ENCODE measurements around the gene ITGB6. TPM values are rescaled to one million over a fixed set of nuclear protein-coding genes. Genes with fewer than 3 reads are reported as not detected.

The ITGB6 gene
- total and polyA plus RNA-seq, 10 of the 15 experiments (the other 5 are each of a cell fraction or from before 2014, with no cell fraction given): 0.04 TPM; not detected in 9

- Histone ChIP-seq H3K27ac (ENCODE audit: control insufficient read depth, insufficient read depth) (no peak overlapping the region), H3K9me3 (replicated peaks; ENCODE audit: control insufficient read depth, insufficient read depth, low read length) (no peaks in the 10 kb centered on the region), H3K4me3 (no peak overlapping the region), H4K20me1 (ENCODE audit: control insufficient read depth, insufficient read depth) (no peaks in the 10 kb centered on the region), H3K36me3 (ENCODE audit: control insufficient read depth in 2 of 2, insufficient read depth in 2 of 2, low read length in 1 of 2) (no peaks in the 10 kb centered on the region), H2AFZ (ENCODE audit: control insufficient read depth, low read depth, low read length) (no peak overlapping the region), H3K79me2 (ENCODE audit: control insufficient read depth, insufficient read depth, low read length) (no peaks in the 10 kb centered on the region), H3K27me3 (replicated peaks in 1 of 2; ENCODE audit: control insufficient read depth in 2 of 2, insufficient read depth in 2 of 2, low read length in 1 of 2) (no peaks in the 10 kb centered on the region; a peak in 1 of 4 replicates), H3K4me2 (ENCODE audit: control insufficient read depth, insufficient read depth) (peak overlapping the region; percentile 20), H3K9ac (ENCODE audit: control insufficient read depth, insufficient read depth, low read length) (no peak overlapping the region), H3K4me1 (ENCODE audit: control insufficient read depth, insufficient read depth, low read length) (peaks cover 9% of the 10 kb centered on the region; the same call in 1 of the 2 replicates)
- WGBS (ENCODE audit: insufficient coverage, insufficient replicate concordance, low lambda C conversion rate, missing lambda C conversion rate): 0% methylated on average over 3 of the region's 3 CpGs
- DNase-seq (ENCODE audit: low read depth, low spot score): peak; percentile 67
- FAIRE-seq: peak; percentile 73
- CTCF ChIA-PET: interaction anchor here (0.6 to 2.2 kb wide), 3 partner anchors 10 to 42 kb away, joined by 3 to 7 read pairs (median 3); no protein-coding TSS in a partner anchor
- in situ Hi-C loops (cut with MboI): no loop called here
- POLR2A ChIA-PET: no interaction called here
- ATAC-seq: peak; percentile 91
- no TSS peak for BruUV-seq (replicated peaks)
- intact Hi-C loops (cut with micrococcal nuclease; ENCODE audit: unreplicated experiment): no loop called here
- RAD21 ChIA-PET (ENCODE audit: unreplicated experiment): interaction anchor here (1.7 kb wide), 1 partner anchor 13 kb away, joined by 5 read pairs; no protein-coding TSS in a partner anchor
- SMC1A ChIA-PET (ENCODE audit: uncharacterized antibody, unreplicated experiment): interaction anchor here (1.1 to 2.0 kb wide), 4 partner anchors 9 to 28 kb away, joined by 3 to 5 read pairs (median 3); no protein-coding TSS in a partner anchor
- TF ChIP-seq IKZF2 (IDR thresholded peaks at IDR 0.05) (peak; percentile 90), ATF7 (IDR thresholded peaks at IDR 0.05; ENCODE audit: low read depth) (peak; percentile 65), PAX5 (IDR thresholded peaks at IDR 0.05; ENCODE audit: borderline replicate concordance, low read depth, low read length) (0 out of 2 replicates have a peak, but pooled peaks have one; percentile 42), DPF2 (IDR thresholded peaks at IDR 0.05) (peak; percentile 60; the same call in 1 of the 2 replicates), NFIC (IDR thresholded peaks at IDR 0.05; ENCODE audit: low read depth, low read length) (peak; percentile 90), IRF4 (IDR thresholded peaks at IDR 0.05; ENCODE audit: low read depth, low read length) (0 out of 2 replicates have a peak, but pooled peaks have one; percentile 20), JUNB (IDR thresholded peaks at IDR 0.05) (peak; percentile 95), JUND (IDR thresholded peaks at IDR 0.05; ENCODE audit: low read depth, low read length) (peak; percentile 61; the same call in 1 of the 2 replicates), CREB1 (IDR thresholded peaks at IDR 0.05; ENCODE audit: low read depth) (peak; percentile 66), ZBED1 (IDR thresholded peaks at IDR 0.05; ENCODE audit: borderline replicate concordance) (peak; percentile 37; the same call in 1 of the 2 replicates), SPI1 (IDR thresholded peaks at IDR 0.05; ENCODE audit: borderline replicate concordance, insufficient read depth, low read depth, low read length) (no peak), IKZF1 (conservative IDR thresholded peaks at IDR 0.05) (peak; percentile 84), BMI1 (IDR thresholded peaks at IDR 0.05; ENCODE audit: borderline replicate concordance) (no peak), GATAD2B (conservative IDR thresholded peaks at IDR 0.05; ENCODE audit: low read depth) (0 out of 2 replicates have a peak, but pooled peaks have one; percentile 29), STAT3 (IDR thresholded peaks at IDR 0.05; ENCODE audit: low read depth, low read length) (no peak), RUNX3 (IDR thresholded peaks at IDR 0.05; ENCODE audit: low read length) (peak; percentile 68), TCF7 (IDR thresholded peaks at IDR 0.05; ENCODE audit: borderline replicate concordance) (0 out of 2 replicates have a peak, but pooled peaks have one; percentile 24), FOXM1 (IDR thresholded peaks at IDR 0.05; ENCODE audit: low read depth, low read length) (peak; percentile 63), RFX5 (IDR thresholded peaks at IDR 0.05; ENCODE audit: low read depth, low read length) (peak; percentile 75), ETV6 (conservative IDR thresholded peaks at IDR 0.05 in 1 of 2, IDR thresholded peaks at IDR 0.05 in 1 of 2; ENCODE audit: borderline replicate concordance in 1 of 2, low read depth in 1 of 2) (peak in 1 of 2 experiments; percentile 58; a peak in 1 of 4 replicates), EP300 (IDR thresholded peaks at IDR 0.05; ENCODE audit: borderline replicate concordance in 1 of 2, control insufficient read depth in 1 of 2, low read depth in 2 of 2, low read length in 2 of 2) (peak in 1 of 2 experiments; percentile 45; a peak in 2 of 4 replicates), BCL11A (IDR thresholded peaks at IDR 0.05; ENCODE audit: low read depth, low read length) (peak; percentile 55; the same call in 1 of the 2 replicates), CREM (IDR thresholded peaks at IDR 0.05; ENCODE audit: low read depth) (peak; percentile 75)
- TF ChIP-seq, protein P1, sequence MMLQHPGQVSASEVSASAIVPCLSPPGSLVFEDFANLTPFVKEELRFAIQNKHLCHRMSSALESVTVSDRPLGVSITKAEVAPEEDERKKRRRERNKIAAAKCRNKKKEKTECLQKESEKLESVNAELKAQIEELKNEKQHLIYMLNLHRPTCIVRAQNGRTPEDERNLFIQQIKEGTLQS (IDR thresholded peaks at IDR 0.05; ENCODE audit: borderline replicate concordance, extremely low read depth, low read depth, low read length): peak; percentile 36; the same call in 1 of the 2 replicates
- TF ChIP-seq, protein P2, sequence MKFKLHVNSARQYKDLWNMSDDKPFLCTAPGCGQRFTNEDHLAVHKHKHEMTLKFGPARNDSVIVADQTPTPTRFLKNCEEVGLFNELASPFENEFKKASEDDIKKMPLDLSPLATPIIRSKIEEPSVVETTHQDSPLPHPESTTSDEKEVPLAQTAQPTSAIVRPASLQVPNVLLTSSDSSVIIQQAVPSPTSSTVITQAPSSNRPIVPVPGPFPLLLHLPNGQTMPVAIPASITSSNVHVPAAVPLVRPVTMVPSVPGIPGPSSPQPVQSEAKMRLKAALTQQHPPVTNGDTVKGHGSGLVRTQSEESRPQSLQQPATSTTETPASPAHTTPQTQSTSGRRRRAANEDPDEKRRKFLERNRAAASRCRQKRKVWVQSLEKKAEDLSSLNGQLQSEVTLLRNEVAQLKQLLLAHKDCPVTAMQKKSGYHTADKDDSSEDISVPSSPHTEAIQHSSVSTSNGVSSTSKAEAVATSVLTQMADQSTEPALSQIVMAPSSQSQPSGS (IDR thresholded peaks at IDR 0.05; ENCODE audit: low read length): peak; percentile 88
Observed at GRCh38 chr2:160224060-160224459, 24.0 kb upstream of the ITGB6 start.

All from GM12878 (cell line).